Neural crest cell (in vitro differentiated cells): ENCODE data around the gene FMN1. TPM values are rescaled to one million over a fixed set of nuclear protein-coding genes. Genes with fewer than 3 reads are reported as not detected.

Source experiments
- DNase-seq: peaks from one replicate; pipeline ENCODE4 v3.0.0; 2021; ENCODE audit warnings: low read depth, mixed read lengths, low spot score
- H3K27ac Mint-ChIP-seq: one replicate; pipeline ENCODE4 v1.8.0; 2021; ENCODE audit warnings: mild to moderate bottlenecking, mixed read lengths; ENCODE audit not compliant: unreplicated experiment
- H3K27me3 Mint-ChIP-seq: 2 replicates; pipeline ENCODE4 v1.8.0; 2021; ENCODE audit warnings: low read depth, mild to moderate bottlenecking, mixed read lengths
- H3K36me3 Mint-ChIP-seq: 2 replicates; pipeline ENCODE4 v1.8.0; 2021; ENCODE audit warnings: low read depth, mild to moderate bottlenecking, mixed read lengths
- H3K4me1 Mint-ChIP-seq: 2 replicates; pipeline ENCODE4 v1.8.0; 2021; ENCODE audit warnings: mixed read lengths
- H3K4me3 Mint-ChIP-seq: one replicate; pipeline ENCODE4 v1.8.0; 2021; ENCODE audit warnings: mild to moderate bottlenecking, mixed read lengths
- H3K9me3 Mint-ChIP-seq: 2 replicates; pipeline ENCODE4 v1.8.0; 2021; ENCODE audit warnings: mixed read lengths
- total RNA-seq: library from RNA; stranded (reverse); gene quantifications from 2 replicates; pipeline ENCODE4 v1.2.1, GENCODE V29; 2021
- TF ChIP-seq, protein P1 (sequence below): fragments of 200-600 bp; sonication (generic); conservative IDR thresholded peaks from 2 replicates; pipeline ENCODE4 v1.5.0; 2021; ENCODE audit warnings: antibody characterized with exemption, mild to moderate bottlenecking

FMN1 gene
- total RNA-seq, 1 donor from 2014 or later: 0.70 TPM

DNA sequence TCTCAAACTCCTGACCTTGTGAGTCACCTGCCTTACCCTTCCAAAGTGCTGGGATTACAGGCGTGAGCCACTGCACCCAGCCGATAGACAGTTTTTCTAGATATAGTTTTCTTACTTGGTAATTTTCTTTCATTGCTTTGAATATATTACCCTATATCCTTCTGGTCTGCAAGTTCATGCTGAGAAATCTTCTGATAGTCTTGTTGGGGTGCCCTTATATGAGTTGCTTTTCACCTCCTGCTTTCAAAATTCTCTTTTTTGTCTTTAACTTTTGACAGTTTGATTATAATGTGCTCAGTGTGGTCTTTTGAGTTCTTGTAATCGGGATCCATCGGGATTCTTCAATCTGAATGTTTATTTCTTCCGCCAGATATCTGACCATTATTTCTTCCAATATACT is 259.4 kb downstream of the FMN1 start:
- peaks cover 21% of the 10 kb centered on the region for H3K9me3 Mint-ChIP-seq
- TF ChIP-seq, protein P1, sequence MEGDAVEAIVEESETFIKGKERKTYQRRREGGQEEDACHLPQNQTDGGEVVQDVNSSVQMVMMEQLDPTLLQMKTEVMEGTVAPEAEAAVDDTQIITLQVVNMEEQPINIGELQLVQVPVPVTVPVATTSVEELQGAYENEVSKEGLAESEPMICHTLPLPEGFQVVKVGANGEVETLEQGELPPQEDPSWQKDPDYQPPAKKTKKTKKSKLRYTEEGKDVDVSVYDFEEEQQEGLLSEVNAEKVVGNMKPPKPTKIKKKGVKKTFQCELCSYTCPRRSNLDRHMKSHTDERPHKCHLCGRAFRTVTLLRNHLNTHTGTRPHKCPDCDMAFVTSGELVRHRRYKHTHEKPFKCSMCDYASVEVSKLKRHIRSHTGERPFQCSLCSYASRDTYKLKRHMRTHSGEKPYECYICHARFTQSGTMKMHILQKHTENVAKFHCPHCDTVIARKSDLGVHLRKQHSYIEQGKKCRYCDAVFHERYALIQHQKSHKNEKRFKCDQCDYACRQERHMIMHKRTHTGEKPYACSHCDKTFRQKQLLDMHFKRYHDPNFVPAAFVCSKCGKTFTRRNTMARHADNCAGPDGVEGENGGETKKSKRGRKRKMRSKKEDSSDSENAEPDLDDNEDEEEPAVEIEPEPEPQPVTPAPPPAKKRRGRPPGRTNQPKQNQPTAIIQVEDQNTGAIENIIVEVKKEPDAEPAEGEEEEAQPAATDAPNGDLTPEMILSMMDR: no peak
- H3K27ac Mint-ChIP-seq: no peak overlapping the region
- no peak for DNase-seq
- H3K4me3 Mint-ChIP-seq: no peak overlapping the region
- H3K36me3 Mint-ChIP-seq: peaks cover 5% of the 10 kb centered on the region
- H3K4me1 Mint-ChIP-seq: peaks cover 7% of the 10 kb centered on the region
- H3K27me3 Mint-ChIP-seq: no peaks in the 10 kb centered on the region

DNA sequence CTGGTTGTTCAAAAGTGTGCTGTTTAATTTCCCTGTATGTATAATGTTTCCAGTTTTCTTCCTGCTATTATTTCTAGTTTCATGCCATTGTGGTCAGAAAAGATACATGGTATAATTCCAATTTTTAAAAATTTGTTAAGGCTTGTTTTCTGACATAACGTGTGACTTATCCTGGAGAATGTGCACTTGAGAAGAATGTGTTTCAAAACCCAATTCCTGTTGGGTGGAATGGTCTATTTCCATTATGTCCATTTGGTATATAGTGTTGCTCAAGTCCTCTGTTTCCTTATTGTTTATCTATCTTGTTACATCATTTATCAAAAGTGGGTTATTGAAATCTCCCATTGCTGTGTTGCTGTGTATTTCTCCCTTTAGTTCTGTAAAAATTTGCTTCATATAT is 261.3 kb downstream of the FMN1 start:
- Mint-ChIP-seq H3K9me3 (peaks cover 21% of the 10 kb centered on the region), H3K4me3 (no peak overlapping the region), H3K27me3 (no peaks in the 10 kb centered on the region), H3K36me3 (peaks cover 5% of the 10 kb centered on the region), H3K4me1 (peaks cover 5% of the 10 kb centered on the region), H3K27ac (no peak overlapping the region)
- TF ChIP-seq, protein P1: no peak
- no peak for DNase-seq

DNA sequence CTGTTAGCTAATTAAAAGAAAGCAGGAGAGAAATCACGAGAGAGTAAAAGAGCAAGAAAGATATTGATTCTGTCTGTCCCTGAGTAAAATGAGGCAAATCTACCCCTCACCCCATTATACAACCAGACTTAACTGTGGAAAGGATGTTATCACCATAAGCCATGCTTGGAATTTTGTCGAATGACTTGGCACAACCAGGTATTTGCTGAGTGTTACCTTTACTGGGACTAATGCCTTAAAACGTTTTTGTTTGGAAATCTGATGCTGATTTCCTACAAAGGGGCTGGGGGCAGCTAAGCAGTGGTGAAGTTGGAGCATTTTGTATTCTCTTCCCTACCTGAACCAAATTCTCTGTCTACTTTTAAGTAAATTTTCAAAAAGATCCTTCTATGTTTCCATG is 265.6 kb downstream of the FMN1 start:
- Mint-ChIP-seq H3K9me3 (peaks cover 10% of the 10 kb centered on the region), H3K4me1 (no peaks in the 10 kb centered on the region), H3K27me3 (no peaks in the 10 kb centered on the region), H3K36me3 (no peaks in the 10 kb centered on the region), H3K27ac (no peak overlapping the region), H3K4me3 (no peak overlapping the region)
- TF ChIP-seq, protein P1: no peak
- DNase-seq: no peak

DNA sequence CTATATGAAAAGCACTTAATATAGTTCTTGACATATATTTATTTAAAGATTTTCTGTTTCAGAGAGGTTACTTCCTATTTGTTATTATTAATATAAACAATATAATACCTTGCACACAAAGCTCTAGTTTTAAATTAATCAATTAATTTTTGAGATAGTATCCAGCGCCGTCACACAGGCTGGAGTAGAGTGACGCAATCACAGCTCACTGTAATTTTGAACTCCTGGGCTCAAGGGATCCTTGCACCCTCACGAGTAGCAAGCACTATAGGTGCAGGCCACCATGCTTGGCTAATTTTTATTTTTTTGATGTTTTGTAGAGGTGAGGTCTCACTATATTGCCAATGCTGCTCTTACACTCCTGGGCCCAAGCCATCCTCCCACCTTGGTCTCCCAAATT is 267.4 kb downstream of the FMN1 start:
- H3K27me3 Mint-ChIP-seq: no peaks in the 10 kb centered on the region
- no peaks in the 10 kb centered on the region for H3K36me3 Mint-ChIP-seq
- no peak overlapping the region for H3K4me3 Mint-ChIP-seq
- no peaks in the 10 kb centered on the region for H3K4me1 Mint-ChIP-seq
- peaks cover 10% of the 10 kb centered on the region for H3K9me3 Mint-ChIP-seq
- DNase-seq: no peak
- H3K27ac Mint-ChIP-seq: no peak overlapping the region
- TF ChIP-seq, protein P1: no peak

DNA sequence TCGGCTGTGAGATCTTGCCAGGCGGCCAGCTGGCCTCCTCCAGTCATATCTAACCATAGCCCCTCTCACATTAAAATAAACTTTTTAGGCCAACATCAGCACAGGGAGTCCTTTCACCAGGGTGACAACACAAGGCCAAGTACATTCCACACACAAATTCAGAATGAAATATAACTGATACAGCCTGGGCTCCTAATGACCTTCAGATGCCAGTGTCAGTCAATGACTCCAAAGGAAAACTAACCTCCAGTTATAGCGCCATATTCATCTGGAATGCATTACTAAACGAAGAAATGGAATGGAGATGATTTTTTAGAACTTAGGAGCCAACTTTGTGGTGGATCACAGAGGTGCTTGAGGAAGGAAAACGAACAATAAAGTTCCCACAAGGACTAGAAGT is 271.3 kb downstream of the FMN1 start:
- TF ChIP-seq, protein P1: no peak
- DNase-seq: no peak
- Mint-ChIP-seq H3K27ac (no peak overlapping the region), H3K9me3 (no peaks in the 10 kb centered on the region), H3K4me3 (no peak overlapping the region), H3K4me1 (no peaks in the 10 kb centered on the region), H3K27me3 (no peaks in the 10 kb centered on the region), H3K36me3 (no peaks in the 10 kb centered on the region)

DNA sequence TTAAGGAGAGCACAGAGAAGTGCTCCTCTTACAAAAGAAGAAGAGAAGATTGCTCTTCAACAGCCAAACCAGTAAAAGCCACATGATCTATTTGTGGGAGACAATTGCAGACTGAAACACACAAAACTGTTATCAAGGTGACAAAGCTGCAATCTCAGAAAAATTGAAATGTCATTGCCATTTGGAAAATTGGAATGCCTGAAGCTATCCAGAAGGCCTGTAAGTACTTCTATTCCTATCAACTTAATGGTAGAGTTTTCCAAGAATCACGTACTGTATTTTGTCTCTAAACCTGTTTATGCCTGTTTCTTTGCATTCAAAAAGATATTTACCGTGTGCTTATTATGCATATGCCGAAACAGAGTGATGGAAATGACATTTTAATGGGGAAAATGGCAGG is 272.0 kb downstream of the FMN1 start:
- TF ChIP-seq, protein P1: no peak
- Mint-ChIP-seq H3K4me1 (no peaks in the 10 kb centered on the region), H3K36me3 (no peaks in the 10 kb centered on the region), H3K27me3 (no peaks in the 10 kb centered on the region), H3K4me3 (no peak overlapping the region), H3K9me3 (no peaks in the 10 kb centered on the region), H3K27ac (no peak overlapping the region)
- DNase-seq: no peak
